DMS153 treated with DMSO at 0.1 percent for 48 hours (cell line): ENCODE results near the gene PIK3R5.
"Not testable (repeated sequence)": the region's sequence is repeated elsewhere in the genome, so short reads cannot be mapped to it uniquely, and the experiment has no call there.

Experiments
- DNase-seq: peaks from one replicate; lab custom pipeline; 2025; ENCODE audit not compliant: unreplicated experiment; lab: John Stamatoyannopoulos, UW

The PIK3R5 gene

GRCh38 chr17:8965394-8966168 is at the start of gene PIK3R5:
TSS of gene PIK3R5 (minus strand) at chr17:8965707. CDS start at chr17:8911494, 54,213 bp downstream.
- DNase-seq = no peak

- no peak for DNase-seq
Measured at GRCh38 chr17:9011001-9011400, 45.5 kb upstream of the PIK3R5 start.

GRCh38 chr17:9009737-9010136 is 44.2 kb upstream of the PIK3R5 start:
- DNase-seq = no peak

GRCh38 chr17:9009096-9009495 is 43.6 kb upstream of the PIK3R5 start:
- no peak for DNase-seq

GRCh38 chr17:9007052-9007714 is 41.7 kb upstream of the PIK3R5 start:
- DNase-seq = no peak

- DNase-seq = no peak
Measured at GRCh38 chr17:9006175-9006767, 40.8 kb upstream of the PIK3R5 start.

- no peak for DNase-seq
Measured at GRCh38 chr17:9004961-9005285, 39.4 kb upstream of the PIK3R5 start.

GRCh38 chr17:9004132-9004960 is 38.8 kb upstream of the PIK3R5 start:
- DNase-seq = no peak

- DNase-seq = no peak
Measured at GRCh38 chr17:9003355-9004131, 38.0 kb upstream of the PIK3R5 start.

GRCh38 chr17:9002606-9003354 is 37.3 kb upstream of the PIK3R5 start:
- no peak for DNase-seq

- DNase-seq = no peak
Measured at GRCh38 chr17:9002227-9002605, 36.7 kb upstream of the PIK3R5 start.

GRCh38 chr17:9001559-9001958 is 36.1 kb upstream of the PIK3R5 start:
- no peak for DNase-seq

- DNase-seq = no peak
Measured at GRCh38 chr17:8997994-8998628, 32.6 kb upstream of the PIK3R5 start.

GRCh38 chr17:8995711-8996110 is 30.2 kb upstream of the PIK3R5 start:
- no peak for DNase-seq

GRCh38 chr17:8994319-8994718 is 28.8 kb upstream of the PIK3R5 start:
- DNase-seq = no peak

GRCh38 chr17:8991514-8992285 is 26.2 kb upstream of the PIK3R5 start:
- no peak for DNase-seq

- DNase-seq = not testable (repeated sequence)
Measured at GRCh38 chr17:8988263-8988935, 22.9 kb upstream of the PIK3R5 start.

- no peak for DNase-seq
Measured at GRCh38 chr17:8986295-8986694, 20.8 kb upstream of the PIK3R5 start.
